ENCODE data around the gene RPA3. TPM values are rescaled to one million over a fixed set of nuclear protein-coding genes. Genes with fewer than 3 reads are reported as not detected.

The RPA3 gene
- total RNA-seq, 1 experiment from 2014 or later: 87.5 TPM

GRCh38 chr7:7664291-7664690 is 54.1 kb downstream of the RPA3 start:
- H2AFZ ChIP-seq (ENCODE audit: low read depth, low read length, poor library complexity, severe bottlenecking): no peak overlapping the region
- no TSS peak for BruUV-seq (replicated peaks)
- DNase-seq (ENCODE audit: low read depth, low spot score) (no peak), ATAC-seq (no peak)
- ChIA-PET POLR2A (no interaction called here), RAD21 (ENCODE audit: low non-redundant PET in 1 of 2, low total read pairs in 2 of 2, uncharacterized antibody in 2 of 2, unreplicated experiment in 2 of 2) (no interaction called here), CTCF (no interaction called here)
- no peak overlapping the region for H3K4me3 ChIP-seq (replicated peaks in 1 of 2; ENCODE audit: low read depth in 1 of 2, low read length in 2 of 2)
- H3K27me3 ChIP-seq (ENCODE audit: insufficient read depth, low read length): no peaks in the 10 kb centered on the region
- H3K27ac ChIP-seq (ENCODE audit: low read depth, low read length): no peak overlapping the region
- no peaks in the 10 kb centered on the region for H3K36me3 ChIP-seq (ENCODE audit: control insufficient read depth in 1 of 2, insufficient read depth in 2 of 2, low read length in 2 of 2)
- TF ChIP-seq ELF1 (IDR thresholded peaks at IDR 0.05; ENCODE audit: borderline replicate concordance, low read depth): no peak
- TF ChIP-seq ZFX (IDR thresholded peaks at IDR 0.05): no peak
- TF ChIP-seq JUND (IDR thresholded peaks at IDR 0.05): no peak
- no peak for TF ChIP-seq FOSL1 (IDR thresholded peaks at IDR 0.05; ENCODE audit: low read depth)
- no peak for TF ChIP-seq SP1 (IDR thresholded peaks at IDR 0.05; ENCODE audit: low read depth)
- no peak for TF ChIP-seq SIN3A (IDR thresholded peaks at IDR 0.05; ENCODE audit: low read depth)
- TF ChIP-seq YY1 (IDR thresholded peaks at IDR 0.05; ENCODE audit: extremely low read depth, insufficient replicate concordance, low read depth, low read length): no peak
- TF ChIP-seq POLR2A (IDR thresholded peaks at IDR 0.05; ENCODE audit: borderline replicate concordance, extremely low read depth, insufficient read depth, insufficient read length): no peak
- TF ChIP-seq MAX (IDR thresholded peaks at IDR 0.05): no peak
- TF ChIP-seq EZH2phosphoT487 (IDR thresholded peaks at IDR 0.05; ENCODE audit: borderline replicate concordance): no peak
- TF ChIP-seq REST (IDR thresholded peaks at IDR 0.05; ENCODE audit: low read depth): no peak
- TF ChIP-seq EGR1 (IDR thresholded peaks at IDR 0.05; ENCODE audit: low read depth): no peak
- no peak for TF ChIP-seq ATF3 (IDR thresholded peaks at IDR 0.05)
- TF ChIP-seq CBX3 (IDR thresholded peaks at IDR 0.05; ENCODE audit: low read depth): no peak
- TF ChIP-seq SRF (IDR thresholded peaks at IDR 0.05; ENCODE audit: low read depth): no peak
- no peak for TF ChIP-seq CTCF (IDR thresholded peaks at IDR 0.05 in 2 of 3, conservative IDR thresholded peaks at IDR 0.05 in 1 of 3; ENCODE audit: borderline replicate concordance in 1 of 3, insufficient read depth in 1 of 3, low read depth in 2 of 3, low read length in 2 of 3)
- no peak for TF ChIP-seq TCF7L2 (IDR thresholded peaks at IDR 0.05; ENCODE audit: borderline replicate concordance, extremely low read depth, insufficient read depth, insufficient read length)
- TF ChIP-seq POLR2AphosphoS5 (IDR thresholded peaks at IDR 0.05; ENCODE audit: low read depth, low read length): no peak
- no peak for TF ChIP-seq CEBPB (IDR thresholded peaks at IDR 0.05; ENCODE audit: low read depth)
- TF ChIP-seq ZBTB33 (IDR thresholded peaks at IDR 0.05; ENCODE audit: extremely low read depth, insufficient replicate concordance, low read length): no peak
- no peaks in the 10 kb centered on the region for H3K9me2 ChIP-seq (ENCODE audit: insufficient read depth)
- intact Hi-C loops (cut with micrococcal nuclease): loop anchor here (5.0 kb wide), 2 partner anchors 553 to 703 kb away; no protein-coding TSS in a partner anchor
- no peaks in the 10 kb centered on the region; the same call in 1 of the 2 replicates for H3K79me2 ChIP-seq (ENCODE audit: insufficient read depth, low read length)
- H3K4me2 ChIP-seq (ENCODE audit: low read length): no peak overlapping the region
- no peaks in the 10 kb centered on the region for H3K9me3 ChIP-seq (ENCODE audit: control insufficient read depth in 1 of 2, insufficient read depth in 1 of 2, low read depth in 1 of 2, low read length in 2 of 2)
- H3K4me1 ChIP-seq (ENCODE audit: control insufficient read depth in 1 of 2, insufficient read depth in 2 of 2, low read length in 2 of 2): no peaks in the 10 kb centered on the region
- no peaks in the 10 kb centered on the region for H4K20me1 ChIP-seq (ENCODE audit: insufficient read depth)
- no peak overlapping the region for H3K9ac ChIP-seq (ENCODE audit: low read length)

All from HCT116 (cell line).